HG03066 (cell line): Measurements from ENCODE around the gene STYXL1.
"Not testable (repeated sequence)": the region's sequence is repeated elsewhere in the genome, so short reads cannot be mapped to it uniquely, and the experiment has no call there.

Experiments used
- ATAC-seq: cut with Tn5 transposase; IDR thresholded peaks from one replicate; pipeline ENCODE4 v1.9.1; 2021; ENCODE audit warnings: low read depth; ENCODE audit not compliant: unreplicated experiment

STYXL1 gene

GRCh38 chr7:76040126-76040525, 7.7 kb downstream of the STYXL1 start:
- no peak for ATAC-seq

GRCh38 chr7:76037310-76037709, 10.5 kb downstream of the STYXL1 start:
- no peak for ATAC-seq

DNA sequence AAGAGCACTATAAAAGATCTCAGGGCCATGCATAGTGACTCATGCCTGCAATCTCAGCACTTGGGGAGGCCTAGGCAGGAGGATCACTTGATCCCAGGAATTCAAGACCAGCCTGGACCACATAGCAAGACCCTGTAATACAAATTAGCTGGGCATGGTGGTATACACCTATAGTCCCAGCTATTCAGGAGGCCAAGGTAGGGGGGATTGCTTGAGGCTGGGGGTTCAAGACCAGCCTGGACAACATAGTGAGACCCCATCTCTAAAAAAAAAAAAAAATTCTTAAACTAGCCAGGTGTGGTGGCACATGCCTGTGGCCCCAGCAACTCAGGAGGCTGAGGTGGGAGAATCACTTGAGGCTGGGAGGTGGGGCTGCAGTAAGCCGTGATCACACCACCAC, 15.8 kb downstream of the STYXL1 start:
- no peak for ATAC-seq

DNA sequence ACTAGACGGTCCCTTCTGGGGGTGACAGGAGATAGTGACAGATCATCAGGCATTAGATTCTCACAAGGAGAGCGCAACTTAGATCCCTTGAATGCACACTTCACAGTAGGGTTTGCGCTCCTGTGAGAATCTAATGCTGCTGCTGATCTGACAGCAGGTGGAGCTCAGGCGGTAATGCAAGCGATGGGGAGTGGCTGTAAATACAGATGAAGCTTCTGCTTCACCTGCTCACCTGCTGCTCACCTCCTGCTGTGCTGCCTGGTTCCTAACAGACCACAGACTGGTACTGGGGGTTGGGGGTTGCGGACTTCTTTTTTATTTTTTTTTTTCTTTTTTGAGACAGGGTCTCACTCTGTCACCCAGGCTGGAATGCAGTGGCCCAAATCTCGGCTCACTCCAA, 18.1 kb downstream of the STYXL1 start:
- not testable (repeated sequence) for ATAC-seq

DNA sequence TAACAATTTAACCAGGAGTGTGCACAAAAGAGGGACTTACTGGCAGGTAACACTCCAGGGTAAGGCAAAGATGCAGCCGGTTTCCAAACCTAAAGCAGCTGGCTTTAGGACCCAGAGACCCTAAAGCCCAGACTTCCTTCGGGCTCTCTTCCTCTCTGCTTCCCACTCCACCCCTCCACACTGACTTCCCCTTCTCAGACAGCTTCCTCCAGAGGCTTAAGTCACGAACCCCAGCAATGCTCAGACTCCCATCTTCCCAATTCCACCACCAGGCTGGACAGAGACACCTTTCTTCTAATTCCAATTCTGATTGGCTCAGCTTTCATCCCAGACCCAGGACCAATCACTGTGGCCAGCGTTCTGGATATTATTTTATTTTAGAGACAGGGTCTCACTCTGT, 24.8 kb downstream of the STYXL1 start:
- no peak for ATAC-seq

- no peak for ATAC-seq
These were observed 25.6 kb downstream of the STYXL1 start for GRCh38 chr7:76022026-76022780.

DNA sequence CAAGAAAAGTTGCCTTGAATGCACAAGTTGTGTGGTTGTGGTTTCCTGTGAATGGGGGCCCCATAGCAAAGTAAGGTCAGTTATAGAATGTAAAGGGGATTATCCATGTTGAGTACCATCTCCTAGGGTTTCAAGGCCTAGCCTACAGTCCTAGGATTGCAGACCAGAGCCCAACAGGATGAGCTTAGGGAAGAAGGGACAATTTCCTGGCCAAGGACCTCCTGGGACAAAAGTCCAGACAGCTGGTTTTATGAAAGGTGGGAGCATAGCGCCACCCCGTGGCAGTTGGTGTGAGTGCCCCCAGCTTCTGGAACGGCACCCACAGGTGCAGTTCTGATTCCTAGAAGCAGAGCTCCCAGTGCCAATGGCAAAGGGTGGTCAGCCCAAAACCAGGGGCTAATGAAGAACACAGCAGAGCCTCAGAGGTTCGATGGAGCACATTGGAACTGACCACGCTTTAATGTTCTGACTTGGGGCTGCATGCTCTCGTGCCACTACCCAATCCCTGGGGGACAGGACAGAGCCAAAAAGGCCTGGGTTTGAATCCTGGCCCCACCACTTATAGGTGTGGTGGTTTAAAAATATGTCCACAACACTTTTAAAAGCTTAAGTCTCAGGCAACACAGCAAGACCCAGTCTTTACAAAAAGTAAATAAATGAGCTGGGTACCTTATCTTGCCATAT, 27.6 kb downstream of the STYXL1 start:
- no peak for ATAC-seq

- not testable (repeated sequence) for ATAC-seq
These were observed 29.3 kb downstream of the STYXL1 start for GRCh38 chr7:76018520-76018919.

DNA sequence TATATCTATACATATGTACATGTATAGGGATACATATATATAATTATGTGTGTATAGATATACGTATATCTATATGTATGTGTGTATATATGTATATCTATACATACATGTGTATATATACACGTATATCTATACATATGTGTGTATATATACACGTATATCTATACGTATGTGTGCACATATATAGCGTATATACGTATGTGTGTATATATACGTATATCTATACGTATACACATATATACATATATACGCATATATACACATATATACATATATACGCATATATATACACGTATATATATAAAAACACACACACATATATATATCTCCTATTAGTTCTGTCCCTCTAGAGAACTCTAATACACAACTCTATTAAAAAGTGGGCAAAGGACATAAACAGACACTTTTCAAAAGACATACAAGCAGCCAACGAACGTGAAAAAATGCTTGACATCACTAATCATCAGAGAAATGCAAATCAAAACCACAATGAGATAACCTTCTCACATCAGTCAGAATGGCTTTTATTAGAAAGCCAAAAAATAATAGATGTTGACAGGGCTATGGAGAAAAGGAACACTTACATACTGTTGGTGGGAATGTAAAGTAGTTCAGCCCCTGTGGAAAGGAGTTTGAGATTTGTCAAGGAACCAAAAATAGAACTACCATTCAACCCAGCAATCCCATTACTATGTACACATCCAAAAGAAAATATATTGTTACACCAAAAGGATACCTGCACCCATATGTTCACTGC, 31.4 kb downstream of the STYXL1 start:
- no peak for ATAC-seq

GRCh38 chr7:76011442-76011861, 36.3 kb downstream of the STYXL1 start:
- ATAC-seq: no peak

DNA sequence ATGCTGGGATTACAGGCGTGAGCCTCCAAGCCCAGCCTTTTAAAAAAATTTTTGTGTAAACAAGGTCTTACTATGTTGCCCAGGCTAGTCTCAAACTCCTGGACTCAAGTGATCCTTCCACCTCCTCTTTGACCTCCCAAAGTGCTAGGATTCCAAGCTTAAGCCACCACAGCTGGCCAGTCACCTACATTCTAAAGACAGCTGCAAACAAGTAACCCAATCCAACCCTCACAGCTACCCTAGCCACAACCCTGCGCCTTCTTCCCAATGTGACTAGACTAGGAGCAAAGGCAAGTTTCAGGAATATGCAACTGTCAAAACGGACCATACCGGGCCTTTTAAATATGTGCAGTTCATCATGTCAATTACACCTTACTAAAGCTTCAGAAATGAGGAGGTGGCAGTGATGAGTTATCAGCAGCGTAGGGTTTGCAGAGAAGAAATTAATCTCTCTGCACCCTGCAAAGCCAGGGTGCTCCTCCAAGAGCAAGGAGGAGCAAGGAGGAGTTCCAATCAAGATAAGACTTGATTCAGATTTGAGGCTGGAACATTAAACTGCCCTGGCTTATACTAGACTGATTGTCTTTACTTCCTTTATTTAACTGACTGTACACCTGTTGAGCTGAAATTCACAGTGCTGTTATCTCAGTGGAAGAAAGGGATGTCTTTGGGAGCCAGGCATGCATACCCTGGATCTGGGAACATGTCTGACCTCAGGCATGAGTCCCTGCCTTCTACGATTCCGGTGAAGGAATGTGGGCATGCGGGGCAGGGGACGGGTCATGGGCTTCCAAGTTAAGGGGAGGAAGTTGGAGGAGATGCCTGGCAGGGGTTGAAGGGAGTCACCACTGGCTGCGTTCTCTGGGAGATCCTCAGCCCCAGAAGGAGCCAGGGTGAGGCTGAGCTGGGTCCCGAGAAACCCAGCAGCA, 37.9 kb downstream of the STYXL1 start:
- ATAC-seq: no peak

GRCh38 chr7:76008156-76008687, 39.6 kb downstream of the STYXL1 start:
- ATAC-seq: no peak

DNA sequence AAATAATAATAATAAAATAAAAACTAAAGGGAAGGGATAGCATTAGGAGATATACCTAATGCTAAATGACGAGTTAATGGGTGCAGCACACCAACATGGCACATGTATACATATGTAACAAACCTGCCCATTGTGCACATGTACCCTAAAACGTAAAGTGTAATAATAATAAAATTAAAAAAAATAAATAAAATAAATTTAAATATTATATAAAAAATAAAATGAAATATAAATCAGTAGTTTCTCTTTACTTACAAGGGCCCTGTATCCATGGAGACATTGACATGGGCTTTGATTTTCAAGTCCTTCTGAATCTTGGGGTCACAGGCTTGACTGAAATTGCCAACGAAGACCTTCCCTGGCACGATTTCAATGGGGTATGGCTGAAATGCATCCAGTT, 42.8 kb downstream of the STYXL1 start:
- ATAC-seq: not testable (repeated sequence)

DNA sequence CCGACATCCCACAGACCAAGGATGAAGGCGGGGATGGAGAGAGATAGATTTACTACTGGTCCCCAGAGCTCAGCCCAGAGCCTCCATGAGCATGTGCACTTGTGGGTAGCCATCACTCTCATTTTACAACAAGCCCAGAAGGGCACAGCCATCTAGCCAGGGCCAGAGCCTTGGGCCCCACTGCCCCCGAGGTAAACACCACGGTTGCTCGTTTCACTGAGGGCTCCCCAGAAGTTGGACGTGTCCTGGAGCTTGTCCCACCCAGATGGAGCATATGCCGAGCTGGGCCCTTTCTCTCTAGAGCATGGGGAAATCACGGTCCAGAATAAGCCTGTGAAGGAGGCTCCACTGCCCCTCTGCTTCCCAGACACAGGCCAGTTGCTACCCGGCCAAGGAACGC, 44.4 kb downstream of the STYXL1 start:
- ATAC-seq: no peak

GRCh38 chr7:76002822-76003221, 45.0 kb downstream of the STYXL1 start:
- ATAC-seq: no peak

- no peak for ATAC-seq
These were observed 45.7 kb downstream of the STYXL1 start for GRCh38 chr7:76002139-76002538.

DNA sequence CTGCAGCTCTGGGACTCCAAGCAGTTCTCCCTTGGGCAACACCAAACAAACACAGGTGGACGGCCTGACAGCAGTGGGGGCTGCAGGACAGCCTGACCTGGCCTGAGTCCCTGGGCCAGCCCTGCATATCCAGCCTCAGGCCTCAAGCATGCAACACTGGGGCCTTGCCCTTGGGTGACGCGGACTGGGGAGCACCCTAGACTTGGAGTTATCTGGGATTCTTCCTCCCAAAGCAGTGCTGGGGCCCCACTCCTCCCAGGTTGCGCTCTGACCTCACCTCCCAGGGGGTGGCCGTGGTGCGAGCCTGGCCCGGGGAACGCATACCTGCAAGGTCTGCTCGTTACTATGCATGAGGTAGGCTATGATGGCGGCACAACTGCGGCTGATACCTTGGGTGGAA, 47.2 kb downstream of the STYXL1 start:
- ATAC-seq: no peak

DNA sequence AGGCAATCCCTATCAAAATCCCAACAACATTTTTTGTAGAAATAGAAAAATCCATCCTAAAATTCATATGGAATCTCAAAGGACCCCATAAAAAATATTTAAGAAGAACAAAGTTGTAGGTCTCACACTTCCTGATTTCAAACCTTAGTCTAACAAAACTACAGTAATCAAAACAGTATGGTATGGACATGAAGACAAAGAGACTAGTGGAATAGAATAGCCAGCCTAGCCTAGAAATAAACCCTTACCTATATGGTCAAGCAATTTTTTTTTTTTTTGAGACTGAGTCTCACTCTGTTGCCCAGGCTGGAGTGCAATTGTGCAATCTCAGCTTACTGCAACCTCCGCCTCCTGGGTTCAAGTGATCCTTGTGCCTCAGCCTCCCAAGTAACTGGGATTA, 49.8 kb downstream of the STYXL1 start:
- ATAC-seq: no peak

GRCh38 chr7:75996476-75996875, 51.3 kb downstream of the STYXL1 start:
- no peak for ATAC-seq

DNA sequence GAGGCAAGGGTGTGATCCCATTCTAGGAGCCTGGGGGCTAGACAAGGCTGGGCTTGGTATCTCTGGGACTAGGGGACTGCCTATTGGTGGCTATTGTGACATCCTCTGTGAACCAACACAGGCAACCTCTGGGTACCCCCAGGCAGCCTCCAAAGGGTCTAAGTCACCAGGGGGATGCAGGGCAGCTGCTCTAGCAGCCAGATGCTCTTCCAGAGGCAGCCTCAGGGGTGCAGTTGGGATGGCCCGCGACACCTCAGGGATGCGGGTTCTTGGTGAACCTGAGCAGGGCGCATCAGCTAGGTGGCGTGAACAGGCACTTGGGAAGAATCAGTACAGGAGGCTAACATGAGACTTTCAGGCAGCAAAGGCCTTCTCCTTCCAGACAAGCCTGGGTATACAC, 51.8 kb downstream of the STYXL1 start:
- ATAC-seq: no peak
